CD1c-positive myeloid dendritic cell (primary cell): ENCODE results near the gene CDH16.
A peak's percentile ranks its signal among the peaks of the same experiment; 100 is the strongest.
"Not testable (repeated sequence)": the region's sequence is repeated elsewhere in the genome, so short reads cannot be mapped to it uniquely, and the experiment has no call there.

ENCODE experiments used
- DNase-seq: peaks from one replicate; pipeline ENCODE4 v3.0.0-alpha.2; 2016; ENCODE audit errors: extremely low spot score

The CDH16 gene

GRCh38 chr16:66918803-66919568, at the start of gene CDH16:
Gene CDH16, minus strand, starts transcription at chr16:66918885. Its CDS starts 820 bp downstream, at chr16:66918065.
- no peak for DNase-seq

- DNase-seq = no peak
Measured at GRCh38 chr16:66964049-66964448, 45.4 kb upstream of the CDH16 start.

- no peak for DNase-seq
Measured at GRCh38 chr16:66961914-66962313, 43.2 kb upstream of the CDH16 start.

- DNase-seq = peak; percentile 63
Measured at GRCh38 chr16:66961065-66961744, 42.5 kb upstream of the CDH16 start, which contains the start of gene CES3. Gene CES3, plus strand, starts transcription at chr16:66961266. Its CDS starts 42 bp downstream, at chr16:66961308.

- no peak for DNase-seq
Measured at GRCh38 chr16:66960270-66960669, 41.6 kb upstream of the CDH16 start.

GRCh38 chr16:66959704-66960161, 41.0 kb upstream of the CDH16 start:
- DNase-seq = peak; percentile 68

GRCh38 chr16:66958857-66959703, 40.4 kb upstream of the CDH16 start:
- DNase-seq = no peak

- DNase-seq = not testable (repeated sequence)
Measured at GRCh38 chr16:66956154-66956457, 37.4 kb upstream of the CDH16 start.

- not testable (repeated sequence) for DNase-seq
Measured at GRCh38 chr16:66955363-66956153, 36.9 kb upstream of the CDH16 start.

GRCh38 chr16:66954097-66954659, 35.5 kb upstream of the CDH16 start:
- peak; percentile 83 for DNase-seq

GRCh38 chr16:66953462-66954096, 34.9 kb upstream of the CDH16 start:
- no peak for DNase-seq

- DNase-seq = no peak
Measured at GRCh38 chr16:66952430-66953110, 33.9 kb upstream of the CDH16 start.

- no peak for DNase-seq
Measured at GRCh38 chr16:66950971-66951790, 32.5 kb upstream of the CDH16 start.

- no peak for DNase-seq
Measured at GRCh38 chr16:66950437-66950836, 31.8 kb upstream of the CDH16 start.

GRCh38 chr16:66949472-66949871, 30.8 kb upstream of the CDH16 start:
- no peak for DNase-seq

GRCh38 chr16:66948837-66949225, 30.1 kb upstream of the CDH16 start:
- no peak for DNase-seq

GRCh38 chr16:66948134-66948836, 29.6 kb upstream of the CDH16 start:
- peak; percentile 25 for DNase-seq

- DNase-seq = peak; percentile 92
Measured at GRCh38 chr16:66947302-66948065, 28.8 kb upstream of the CDH16 start.
